A673 (cell line): ENCODE data around the gene SLC25A53.

Experiments
- CTCF ChIP-seq: fragments of 300-800, 200-600 bp; sonication (generic); conservative IDR thresholded peaks from 2 replicates; pipeline ENCODE4 v1.5.1; 2017; ENCODE audit warnings: low read depth, mild to moderate bottlenecking, antibody characterized with exemption, low read length, moderate library complexity, mixed read lengths
- EZH2 ChIP-seq: fragments of 200-600 bp; sonication (generic); IDR thresholded peaks from 2 replicates; pipeline ENCODE4 v1.6.1; 2017; ENCODE audit warnings: borderline replicate concordance, low read depth, mild to moderate bottlenecking, mixed read lengths, antibody characterized with exemption, low read length; ENCODE audit not compliant: poor library complexity, severe bottlenecking

- no peak for TF ChIP-seq CTCF
- TF ChIP-seq EZH2, result no peak
Measured at GRCh38 chrX:104141087-104141760, 15.6 kb downstream of the SLC25A53 start.
